Measurements from ENCODE around the gene CPNE7.

GRCh38 chr16:89545831-89546574, 29.6 kb upstream of the CPNE7 start:
- TF ChIP-seq POLR2AphosphoS5 (IDR thresholded peaks at IDR 0.05; ENCODE audit: borderline replicate concordance, low read depth, low read length): no peak
- TF ChIP-seq EZH2 (IDR thresholded peaks at IDR 0.05): no peak
- TF ChIP-seq FOXP2 (optimal IDR thresholded peaks at IDR 0.05; ENCODE audit: control extremely low read depth, extremely low read length, insufficient read depth): no peak
